ENCODE results near the gene MADD. TPM values are rescaled to one million over a fixed set of nuclear protein-coding genes. Genes with fewer than 3 reads are reported as not detected.

Gene MADD
- total RNA-seq, 1 donor = 23.7 TPM

DNA sequence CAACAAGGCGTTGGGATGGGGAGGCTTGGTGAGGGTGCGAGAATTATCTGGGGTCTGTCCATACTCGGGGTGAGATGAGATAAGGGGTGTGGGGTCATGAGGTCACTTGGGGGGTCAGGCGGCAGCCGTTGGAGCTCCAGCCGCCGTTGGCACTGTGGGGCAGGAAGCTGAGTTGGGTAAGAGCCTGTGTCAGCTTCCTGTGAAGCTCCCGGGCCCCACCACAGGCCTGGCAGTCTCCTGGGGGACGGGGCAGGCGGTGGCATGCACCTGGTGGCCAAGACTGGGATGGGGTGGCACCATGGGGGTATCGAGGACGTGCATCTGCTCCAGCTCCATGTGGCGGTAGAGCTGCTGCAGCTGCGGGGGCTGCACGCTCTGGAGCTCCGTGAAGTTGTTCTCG, 89.7 kb downstream of the MADD start:
- no peak for DNase-seq (ENCODE audit: low read depth)
- TF ChIP-seq, protein P1, sequence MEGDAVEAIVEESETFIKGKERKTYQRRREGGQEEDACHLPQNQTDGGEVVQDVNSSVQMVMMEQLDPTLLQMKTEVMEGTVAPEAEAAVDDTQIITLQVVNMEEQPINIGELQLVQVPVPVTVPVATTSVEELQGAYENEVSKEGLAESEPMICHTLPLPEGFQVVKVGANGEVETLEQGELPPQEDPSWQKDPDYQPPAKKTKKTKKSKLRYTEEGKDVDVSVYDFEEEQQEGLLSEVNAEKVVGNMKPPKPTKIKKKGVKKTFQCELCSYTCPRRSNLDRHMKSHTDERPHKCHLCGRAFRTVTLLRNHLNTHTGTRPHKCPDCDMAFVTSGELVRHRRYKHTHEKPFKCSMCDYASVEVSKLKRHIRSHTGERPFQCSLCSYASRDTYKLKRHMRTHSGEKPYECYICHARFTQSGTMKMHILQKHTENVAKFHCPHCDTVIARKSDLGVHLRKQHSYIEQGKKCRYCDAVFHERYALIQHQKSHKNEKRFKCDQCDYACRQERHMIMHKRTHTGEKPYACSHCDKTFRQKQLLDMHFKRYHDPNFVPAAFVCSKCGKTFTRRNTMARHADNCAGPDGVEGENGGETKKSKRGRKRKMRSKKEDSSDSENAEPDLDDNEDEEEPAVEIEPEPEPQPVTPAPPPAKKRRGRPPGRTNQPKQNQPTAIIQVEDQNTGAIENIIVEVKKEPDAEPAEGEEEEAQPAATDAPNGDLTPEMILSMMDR (IDR thresholded peaks at IDR 0.05; ENCODE audit: insufficient read depth, low read length) = no peak
- no peak overlapping the region for H3K4me3 ChIP-seq (ENCODE audit: low read depth, low read length)

DNA sequence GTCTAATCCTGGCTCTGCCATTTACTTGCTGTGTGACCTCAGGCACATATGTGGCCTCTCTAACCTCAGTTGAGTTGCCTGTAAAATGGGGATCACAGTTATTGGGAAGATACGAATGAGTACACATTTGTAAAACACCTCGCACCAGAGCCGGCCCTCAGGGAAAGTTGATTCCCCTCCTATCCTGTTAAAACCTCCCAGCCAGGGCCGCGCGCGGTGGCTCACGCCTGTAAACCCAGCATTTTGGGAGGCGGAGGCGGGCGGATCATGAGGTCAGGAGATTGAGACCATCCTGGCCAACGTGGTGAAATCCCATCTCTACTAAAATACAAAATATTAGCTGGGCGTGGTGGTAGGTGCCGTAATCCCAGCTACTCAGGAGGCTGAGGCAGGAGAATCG, 90.4 kb downstream of the MADD start:
- no peak overlapping the region for H3K4me3 ChIP-seq (ENCODE audit: low read depth, low read length)
- no peak for DNase-seq (ENCODE audit: low read depth)
- TF ChIP-seq, protein P1 (IDR thresholded peaks at IDR 0.05; ENCODE audit: insufficient read depth, low read length) = no peak

DNA sequence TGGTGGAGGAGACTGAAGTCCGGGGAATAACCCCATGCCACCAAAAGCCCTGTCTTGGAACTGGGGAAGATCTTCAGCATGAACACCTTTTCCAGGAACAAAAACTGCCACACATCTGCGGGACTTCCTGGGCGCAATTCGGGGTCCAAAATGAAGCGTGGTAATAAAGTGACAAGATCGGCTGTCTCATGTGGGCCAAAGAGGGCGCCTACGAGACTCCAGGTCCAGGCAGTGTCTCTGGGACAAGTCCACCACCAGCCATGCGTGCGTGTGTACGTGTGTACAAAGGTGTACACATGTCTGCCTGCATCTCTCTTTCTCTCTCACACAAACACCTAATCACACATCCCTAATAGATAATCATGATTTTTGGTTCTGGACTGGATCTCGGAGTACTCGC, 91.5 kb downstream of the MADD start:
- TF ChIP-seq, protein P1 (IDR thresholded peaks at IDR 0.05; ENCODE audit: insufficient read depth, low read length) = no peak
- H3K4me3 ChIP-seq (ENCODE audit: low read depth, low read length) = no peak overlapping the region
- DNase-seq (ENCODE audit: low read depth) = no peak

DNA sequence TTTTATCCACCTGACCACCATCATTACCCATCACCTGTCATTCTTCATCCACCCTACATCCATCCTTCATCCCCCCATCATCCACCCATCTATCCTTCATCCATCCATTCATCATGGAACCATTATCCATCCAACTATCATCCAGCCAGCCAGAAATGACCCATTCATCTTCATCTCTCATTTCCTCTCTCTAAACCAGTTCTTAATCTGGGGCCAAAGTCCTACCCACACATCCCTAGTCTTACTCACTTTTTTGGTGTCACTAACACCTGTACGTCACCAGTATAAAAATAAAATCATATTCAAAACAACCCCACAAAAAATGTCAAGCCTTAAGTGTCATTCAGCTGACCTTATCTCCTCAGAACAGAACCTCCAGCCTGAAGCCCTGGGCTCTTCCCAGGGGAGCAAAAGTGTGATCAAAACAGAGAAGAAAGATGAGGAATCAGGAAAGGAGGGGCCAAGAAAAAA, 96.1 kb downstream of the MADD start:
- no peak for DNase-seq (ENCODE audit: low read depth)
- TF ChIP-seq, protein P1 (IDR thresholded peaks at IDR 0.05; ENCODE audit: insufficient read depth, low read length) = no peak
- H3K4me3 ChIP-seq (ENCODE audit: low read depth, low read length) = no peak overlapping the region

DNA sequence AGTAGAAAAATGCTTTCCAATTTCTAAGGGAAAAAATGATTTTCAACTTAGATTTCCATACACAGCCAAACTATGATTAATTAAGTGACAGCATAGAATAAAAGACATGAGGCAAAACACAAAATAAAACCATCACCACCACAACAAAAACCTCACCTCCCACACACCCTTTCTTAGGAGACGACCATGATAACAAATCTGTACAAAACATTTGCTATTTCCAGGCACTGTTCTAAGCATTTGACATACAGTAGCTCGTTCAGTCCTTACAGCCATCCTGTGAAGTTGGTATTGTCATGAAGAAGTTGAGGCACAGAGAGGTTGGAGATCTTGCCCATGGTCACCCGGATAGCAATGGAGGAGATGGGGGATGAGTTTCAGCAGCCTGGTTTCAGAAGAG, 99.7 kb downstream of the MADD start:
- TF ChIP-seq, protein P1 (IDR thresholded peaks at IDR 0.05; ENCODE audit: insufficient read depth, low read length) = no peak
- no peak for DNase-seq (ENCODE audit: low read depth)
- no peak overlapping the region for H3K4me3 ChIP-seq (ENCODE audit: low read depth, low read length)

DNA sequence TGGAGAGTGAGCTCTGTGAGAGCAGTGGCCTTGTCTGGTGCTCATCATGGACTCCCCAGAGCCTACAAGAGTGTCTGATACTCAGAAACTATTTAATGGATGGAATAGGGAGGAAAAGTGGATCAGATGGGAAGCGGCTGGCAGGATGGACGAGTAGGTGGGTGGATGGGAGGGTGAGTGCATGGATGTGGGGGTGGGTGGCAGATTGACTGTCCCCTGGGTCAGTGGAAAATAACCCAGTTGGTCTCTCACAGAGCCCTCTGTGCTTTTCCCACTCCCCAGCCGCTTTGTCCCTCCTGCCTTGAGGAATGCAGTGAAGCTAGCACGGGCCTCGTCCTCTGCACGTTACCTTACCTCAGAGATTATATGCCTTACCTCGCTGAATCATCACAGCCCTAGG, 102.5 kb downstream of the MADD start:
- TF ChIP-seq, protein P1 (IDR thresholded peaks at IDR 0.05; ENCODE audit: insufficient read depth, low read length) = no peak
- H3K4me3 ChIP-seq (ENCODE audit: low read depth, low read length) = no peak overlapping the region
- DNase-seq (ENCODE audit: low read depth) = no peak
